Heart right ventricle (tissue), 16 donors: Measurements from ENCODE around the gene TTLL9. TPM values are rescaled to one million over a fixed set of nuclear protein-coding genes. Genes with fewer than 3 reads are reported as not detected.
A peak's percentile ranks its signal among the peaks of the same experiment; 100 is the strongest.

Source experiments
- ATAC-seq, 8 donors: fragments of 200-7000 bp; cut with Tn5 transposase; one replicate each; pipeline ENCODE4 v1.9.1; 2020; ENCODE audit warnings: mild to moderate bottlenecking in 8 of 8, moderate library complexity in 8 of 8, moderate number of reproducible peaks in 1 of 8
- DNase-seq, 2 donors: peaks; one replicate each; pipeline ENCODE4 v3.0.0-alpha.2; 2020
- H3K27ac ChIP-seq, 10 donors: fragments of 200-600 bp; sonication (generic) in 2 of 10; one replicate each; pipeline versions ENCODE4 v1.5.0 to v1.8.0; 2020 to 2022; ENCODE audit warnings: mild to moderate bottlenecking in 3 of 10
- H3K27me3 ChIP-seq, 7 donors: fragments of 200-600 bp; one replicate each; pipeline ENCODE4 v1.8.0; 2021 to 2022; ENCODE audit warnings: mild to moderate bottlenecking in 2 of 7
- H3K36me3 ChIP-seq, 9 donors: fragments of 200-600 bp; sonication (generic) in 1 of 9; one replicate each; pipeline versions ENCODE4 v1.5.0 to v1.8.0; 2020 to 2022; ENCODE audit warnings: mild to moderate bottlenecking in 2 of 9
- H3K4me1 ChIP-seq, 9 donors: fragments of 200-600 bp; sonication (generic) in 1 of 9; one replicate each; pipeline versions ENCODE4 v1.5.0 to v1.8.0; 2020 to 2022; ENCODE audit warnings: mild to moderate bottlenecking in 4 of 9
- H3K4me3 ChIP-seq, 10 donors: fragments of 200-600 bp; sonication (generic) in 2 of 10; one replicate each; pipeline versions ENCODE4 v1.5.0 to v1.8.0; 2020 to 2022; ENCODE audit warnings: mild to moderate bottlenecking in 7 of 10, moderate library complexity in 2 of 10
- H3K9me3 ChIP-seq, 11 donors: fragments of 200-600 bp in 10 of 11; sonication (generic) in 2 of 11; one replicate each; pipeline versions ENCODE4 v1.5.0 to v1.8.0; 2013 to 2022; ENCODE audit warnings: mild to moderate bottlenecking in 2 of 11, control low read depth in 1 of 11, moderate library complexity in 1 of 11
- CTCF ChIP-seq, 9 donors: fragments of 200-600 bp; sonication (generic) in 2 of 9; IDR thresholded peaks; one replicate each; pipeline versions ENCODE4 v1.5.0 to v1.8.0; 2021 to 2022; ENCODE audit warnings: antibody characterized with exemption in 9 of 9, mild to moderate bottlenecking in 5 of 9, moderate library complexity in 1 of 9
- WGBS, 2 donors: extraction: QIAGEN DNeasy Blood & Tissue Kit; methylation state at CpG; one replicate each; pipeline ENCODE4 v1.1.7; 2013; ENCODE audit warnings: inconsistent platforms in 1 of 2; 5-methylcytosine and 5-hydroxymethylcytosine counted together
- intact Hi-C, 10 donors: fragments of 100-400 bp; cut with DNase I; formaldehyde crosslinking; loops; one replicate each; pipeline versions ENCODE4 v1.11.1 to v1.14.2; 2022
- polyA plus RNA-seq, 2 donors: library from polyadenylated mRNA; stranded (reverse); fragments of 200-250 nt; gene quantifications; one replicate each; pipeline ENCODE4 v1.2.3, GENCODE V29; 2013
- total RNA-seq, 10 donors: library from RNA; stranded (reverse); fragmentation: NEBNext Ultra II Directional in 3 of 10; extraction: Animal tissue kit (Norgen Biotek cat#: 25700) in 3 of 10; gene quantifications; one replicate each; pipeline versions ENCODE4 v1.2.1 to v1.2.4, GENCODE V29; 2021 to 2023
- donor health status: Arrhythmogenic right ventricular cardiomyopathy.
- donor health status: ischemic (EF 13 %, LVEDD 7.1; RV severe dilation, severe dysfunction).
- donor health status: healthy with polysubstance abuse.
- donor health status: DM: no; HTN: yes; CAD: no.
- donor health status: DM: no; HTN: no; CAD: no.
- donor health status: ischemic (EF 25% LVEDD 6.9; RV normal size, moderate dysfunction).
- donor health status: ischemic (EF 25% LVEDD 5.7; RV mildly dilated, moderate dysfunction).
- donor health status: healthy.
- donor health status: DM: yes; HTN: yes; CAD: no.
- donor health status: Ischemic cardiomyopathy.
- donor health status: ischemic (EF 35%, LVEDD 5.7; RV mildly dilated, moderate dysfunction).
- donor health status: nonischemic (EF 11% LVEDD 7.7; RV severe dilation, severe dysfunction).
- donor health status: DM: yes; HTN: yes; CAD: no.
- donor health status: PGD.
- donor health status: ischemic (EF 29% LVEDD 5.4; RV normal size, mild dysfunction).
- donor health status: nonischemic (EF 23%, LVEDD 6.1; RV moderate dilation, normal function).

The TTLL9 gene
- total and polyA plus RNA-seq, 12 donors: 0.03 to 0.15 (median 0.07) TPM; not detected in 9

GRCh38 chr20:31984981-31985471 is 114.6 kb downstream of the TTLL9 start:
- no peak overlapping the region for H3K27ac ChIP-seq
- H3K4me1 ChIP-seq: no peaks in the 10 kb centered on the region
- TF ChIP-seq CTCF (IDR thresholded peaks at IDR 0.05): no peak
- WGBS, 2 donors: 34 to 38% methylated on average over 6 of the region's 6 CpGs
- H3K36me3 ChIP-seq: no peaks in the 10 kb centered on the region
- peaks cover 0 to 19% (median 6%) of the 10 kb centered on the region in 7 donors for H3K27me3 ChIP-seq
- no peak overlapping the region for H3K4me3 ChIP-seq
- DNase-seq (no peak), ATAC-seq (no peak)
- intact Hi-C loops: no loop called here
- no peaks in the 10 kb centered on the region for H3K9me3 ChIP-seq

GRCh38 chr20:31987744-31988143 is 117.3 kb downstream of the TTLL9 start:
- no peak overlapping the region for H3K4me3 ChIP-seq
- H3K27me3 ChIP-seq: peaks cover 0 to 6% (median 0%) of the 10 kb centered on the region in 7 donors
- no peak for TF ChIP-seq CTCF (IDR thresholded peaks at IDR 0.05)
- intact Hi-C loops: no loop called here
- H3K27ac ChIP-seq: no peak overlapping the region
- WGBS, 2 donors: 46 to 63% methylated on average over 1 of the region's 1 CpG
- no peaks in the 10 kb centered on the region for H3K4me1 ChIP-seq
- H3K36me3 ChIP-seq: no peaks in the 10 kb centered on the region
- peak in 1 of 8 donors; percentile 41 for ATAC-seq
- no peaks in the 10 kb centered on the region for H3K9me3 ChIP-seq
- DNase-seq: no peak

GRCh38 chr20:31988430-31989015 is 118.1 kb downstream of the TTLL9 start:
- H3K36me3 ChIP-seq: no peaks in the 10 kb centered on the region
- no peak for TF ChIP-seq CTCF (IDR thresholded peaks at IDR 0.05)
- DNase-seq: no peak
- H3K27ac ChIP-seq: no peak overlapping the region
- 90% methylated on average over 5 of the region's 5 CpGs for WGBS, 2 donors
- intact Hi-C loops: no loop called here
- no peaks in the 10 kb centered on the region for H3K4me1 ChIP-seq
- no peak for ATAC-seq
- H3K9me3 ChIP-seq: no peaks in the 10 kb centered on the region
- H3K27me3 ChIP-seq: peaks cover 0 to 12% (median 4%) of the 10 kb centered on the region in 7 donors
- no peak overlapping the region for H3K4me3 ChIP-seq

- Histone ChIP-seq H3K27me3 (peaks cover 0 to 17% (median 6%) of the 10 kb centered on the region in 7 donors), H3K27ac (no peak overlapping the region), H3K9me3 (no peaks in the 10 kb centered on the region), H3K4me1 (no peaks in the 10 kb centered on the region), H3K4me3 (no peak overlapping the region), H3K36me3 (no peaks in the 10 kb centered on the region)
- ATAC-seq: no peak
- intact Hi-C loops: no loop called here
- TF ChIP-seq CTCF (IDR thresholded peaks at IDR 0.05): no peak
- 72 to 73% methylated on average over 8 of the region's 8 CpGs for WGBS, 2 donors
- DNase-seq: no peak
Observed at GRCh38 chr20:31989030-31989645, 118.7 kb downstream of the TTLL9 start.
